ENCODE measurements around the gene SLC5A11.
"Not testable (repeated sequence)": the region's sequence is repeated elsewhere in the genome, so short reads cannot be mapped to it uniquely, and the experiment has no call there.

Gene SLC5A11

GRCh38 chr16:24851700-24852099, 5.9 kb downstream of the SLC5A11 start:
- no peak overlapping the region for H3K27ac ChIP-seq
- no peaks in the 10 kb centered on the region for H3K9me3 ChIP-seq (ENCODE audit: severe bottlenecking)
- no peak for DNase-seq
- H3K4me3 ChIP-seq (ENCODE audit: low read depth, low read length) = no peak overlapping the region
- TF ChIP-seq, protein P1, sequence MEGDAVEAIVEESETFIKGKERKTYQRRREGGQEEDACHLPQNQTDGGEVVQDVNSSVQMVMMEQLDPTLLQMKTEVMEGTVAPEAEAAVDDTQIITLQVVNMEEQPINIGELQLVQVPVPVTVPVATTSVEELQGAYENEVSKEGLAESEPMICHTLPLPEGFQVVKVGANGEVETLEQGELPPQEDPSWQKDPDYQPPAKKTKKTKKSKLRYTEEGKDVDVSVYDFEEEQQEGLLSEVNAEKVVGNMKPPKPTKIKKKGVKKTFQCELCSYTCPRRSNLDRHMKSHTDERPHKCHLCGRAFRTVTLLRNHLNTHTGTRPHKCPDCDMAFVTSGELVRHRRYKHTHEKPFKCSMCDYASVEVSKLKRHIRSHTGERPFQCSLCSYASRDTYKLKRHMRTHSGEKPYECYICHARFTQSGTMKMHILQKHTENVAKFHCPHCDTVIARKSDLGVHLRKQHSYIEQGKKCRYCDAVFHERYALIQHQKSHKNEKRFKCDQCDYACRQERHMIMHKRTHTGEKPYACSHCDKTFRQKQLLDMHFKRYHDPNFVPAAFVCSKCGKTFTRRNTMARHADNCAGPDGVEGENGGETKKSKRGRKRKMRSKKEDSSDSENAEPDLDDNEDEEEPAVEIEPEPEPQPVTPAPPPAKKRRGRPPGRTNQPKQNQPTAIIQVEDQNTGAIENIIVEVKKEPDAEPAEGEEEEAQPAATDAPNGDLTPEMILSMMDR (IDR thresholded peaks at IDR 0.05; ENCODE audit: low read depth, low read length) = no peak
- no peaks in the 10 kb centered on the region for H3K36me3 ChIP-seq
- H3K27me3 ChIP-seq (ENCODE audit: insufficient read depth, low read depth, severe bottlenecking) = no peaks in the 10 kb centered on the region

DNA sequence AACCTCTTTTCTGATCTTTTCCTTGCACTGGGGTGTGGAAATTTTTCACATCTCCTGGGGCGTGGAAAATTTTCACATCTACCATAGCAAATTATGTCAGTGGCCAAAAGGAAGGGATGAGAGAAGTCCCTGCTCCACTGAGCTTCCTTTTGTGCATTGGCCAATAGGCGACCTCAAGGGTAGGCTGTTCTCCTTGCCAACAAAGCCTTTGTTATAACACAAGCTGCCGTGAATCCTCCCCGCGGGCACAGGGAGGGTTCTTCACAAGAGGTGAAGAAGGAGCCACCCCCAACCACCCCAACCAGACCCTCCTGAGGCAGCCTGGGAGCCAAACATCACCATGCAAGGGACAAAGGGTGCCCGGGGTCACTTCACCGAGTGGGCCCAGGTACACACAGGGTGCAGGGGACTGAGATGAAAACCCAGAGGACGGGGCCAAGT, 6.5 kb downstream of the SLC5A11 start:
- TF ChIP-seq, protein P1 (IDR thresholded peaks at IDR 0.05; ENCODE audit: low read depth, low read length) = no peak
- H3K36me3 ChIP-seq = no peaks in the 10 kb centered on the region
- H3K27me3 ChIP-seq (ENCODE audit: insufficient read depth, low read depth, severe bottlenecking) = no peaks in the 10 kb centered on the region
- H3K4me3 ChIP-seq (ENCODE audit: low read depth, low read length) = no peak overlapping the region
- H3K27ac ChIP-seq = no peak overlapping the region
- no peaks in the 10 kb centered on the region for H3K9me3 ChIP-seq (ENCODE audit: severe bottlenecking)
- DNase-seq = no peak

DNA sequence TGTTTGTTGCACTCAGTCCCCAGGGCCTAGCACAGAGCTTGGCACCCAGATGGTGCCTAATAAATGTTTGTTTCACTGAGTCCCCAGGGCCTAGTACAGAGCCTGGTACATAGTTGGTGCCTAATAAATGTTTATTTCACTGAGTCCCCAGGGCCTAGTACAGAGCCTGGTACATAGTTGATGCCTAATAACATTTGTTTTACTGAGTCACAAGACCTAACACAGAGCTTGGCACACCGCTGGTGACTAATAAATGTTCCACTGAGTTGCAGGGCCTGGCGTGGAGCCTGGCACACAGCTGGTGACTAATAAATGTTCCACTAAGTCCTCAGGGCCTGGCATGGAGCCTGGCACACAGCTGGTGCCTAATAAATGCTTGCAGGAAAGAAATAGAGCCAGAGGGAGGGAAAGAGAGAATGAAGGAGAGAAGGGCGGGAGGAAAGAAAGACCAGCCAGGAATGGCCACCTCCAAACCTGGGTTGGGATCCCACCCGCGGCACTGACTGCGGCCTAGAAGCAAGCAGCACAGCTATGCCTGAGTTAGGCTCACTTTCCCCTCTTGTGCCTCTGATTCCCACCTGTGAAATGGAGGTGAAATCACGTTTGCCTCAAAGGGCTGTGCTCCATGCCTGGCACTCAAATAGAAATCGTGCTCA, 7.5 kb downstream of the SLC5A11 start:
- Histone ChIP-seq H3K4me3 (ENCODE audit: low read depth, low read length) (no peak overlapping the region), H3K9me3 (ENCODE audit: severe bottlenecking) (no peaks in the 10 kb centered on the region), H3K27me3 (ENCODE audit: insufficient read depth, low read depth, severe bottlenecking) (no peaks in the 10 kb centered on the region), H3K27ac (no peak overlapping the region), H3K36me3 (no peaks in the 10 kb centered on the region)
- TF ChIP-seq, protein P1 (IDR thresholded peaks at IDR 0.05; ENCODE audit: low read depth, low read length) = no peak
- DNase-seq = no peak

DNA sequence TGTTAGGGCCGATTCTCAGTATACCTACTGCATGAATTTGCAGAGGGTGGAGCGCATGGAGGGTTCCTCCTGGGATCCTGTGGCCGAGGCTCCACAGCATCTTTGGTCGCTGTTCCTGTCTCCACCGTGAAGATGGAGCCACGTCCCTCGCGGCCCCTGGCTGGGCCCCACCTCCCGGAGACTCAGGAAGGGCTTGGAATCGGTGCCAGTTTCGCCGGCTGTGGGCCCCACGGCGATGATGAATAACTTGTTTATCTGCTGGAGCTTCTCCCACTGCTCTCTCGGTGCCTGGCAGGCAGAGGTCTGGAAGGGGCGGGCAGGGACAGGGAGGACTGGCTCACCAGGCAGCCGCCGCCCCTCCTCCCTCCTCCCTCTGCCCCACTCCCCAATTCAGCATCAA, 8.1 kb downstream of the SLC5A11 start:
- no peak overlapping the region for H3K27ac ChIP-seq
- no peaks in the 10 kb centered on the region for H3K27me3 ChIP-seq (ENCODE audit: insufficient read depth, low read depth, severe bottlenecking)
- H3K9me3 ChIP-seq (ENCODE audit: severe bottlenecking) = no peaks in the 10 kb centered on the region
- TF ChIP-seq, protein P1 (IDR thresholded peaks at IDR 0.05; ENCODE audit: low read depth, low read length) = no peak
- no peak for DNase-seq
- H3K36me3 ChIP-seq = no peaks in the 10 kb centered on the region
- H3K4me3 ChIP-seq (ENCODE audit: low read depth, low read length) = no peak overlapping the region

DNA sequence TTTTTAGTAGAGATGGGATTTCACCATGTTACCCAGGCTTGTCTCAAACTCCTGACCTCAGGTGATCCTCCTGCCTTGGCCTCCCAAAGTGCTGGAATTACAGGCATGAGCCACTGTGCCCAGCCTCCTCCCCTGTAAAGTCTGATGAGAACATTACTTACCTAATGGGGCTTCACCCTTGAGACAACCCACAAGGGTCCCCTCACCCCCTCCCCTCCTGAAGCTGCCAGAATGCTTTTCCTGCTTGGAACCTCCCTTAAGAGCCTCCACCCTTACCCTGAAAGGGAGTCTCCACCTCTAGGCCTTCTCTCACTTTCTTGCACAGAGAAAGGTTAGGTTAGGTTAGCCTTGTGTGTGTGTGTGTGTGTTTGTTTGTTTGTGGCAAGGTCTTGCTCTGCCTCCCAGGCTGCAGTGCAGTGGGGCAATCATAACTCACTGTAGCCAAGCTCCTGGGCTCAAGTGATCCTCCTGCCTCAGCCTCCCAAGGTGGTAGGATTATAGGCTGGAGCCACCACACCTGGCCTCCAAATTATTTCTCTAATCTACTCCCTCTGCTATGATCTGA, 8.9 kb downstream of the SLC5A11 start:
- Histone ChIP-seq H3K9me3 (ENCODE audit: severe bottlenecking) (no peaks in the 10 kb centered on the region), H3K27me3 (ENCODE audit: insufficient read depth, low read depth, severe bottlenecking) (no peaks in the 10 kb centered on the region), H3K4me3 (ENCODE audit: low read depth, low read length) (no peak overlapping the region), H3K36me3 (no peaks in the 10 kb centered on the region), H3K27ac (no peak overlapping the region)
- TF ChIP-seq, protein P1 (IDR thresholded peaks at IDR 0.05; ENCODE audit: low read depth, low read length) = no peak
- no peak for DNase-seq

DNA sequence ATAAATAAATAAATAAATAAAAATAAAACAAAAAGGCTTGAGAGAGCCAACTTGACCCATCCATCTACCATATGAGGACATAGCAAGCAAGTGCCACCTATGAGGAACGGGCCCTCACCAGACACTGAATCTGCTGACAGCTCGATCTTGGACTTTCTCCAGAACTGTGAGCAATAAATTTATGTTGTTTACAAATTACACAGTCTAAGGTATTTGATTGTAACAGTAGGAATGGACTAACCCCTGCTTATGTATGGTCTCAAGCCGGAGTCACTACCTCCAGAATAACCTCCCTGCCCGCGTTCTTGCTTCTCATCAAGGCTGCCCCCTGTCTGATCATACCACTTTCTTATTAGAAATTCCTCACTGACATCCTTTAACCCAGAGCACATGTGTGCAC, 9.9 kb downstream of the SLC5A11 start:
- no peaks in the 10 kb centered on the region for H3K9me3 ChIP-seq (ENCODE audit: severe bottlenecking)
- TF ChIP-seq, protein P1 (IDR thresholded peaks at IDR 0.05; ENCODE audit: low read depth, low read length) = no peak
- H3K27me3 ChIP-seq (ENCODE audit: insufficient read depth, low read depth, severe bottlenecking) = no peaks in the 10 kb centered on the region
- no peaks in the 10 kb centered on the region for H3K36me3 ChIP-seq
- no peak for DNase-seq
- no peak overlapping the region for H3K27ac ChIP-seq
- H3K4me3 ChIP-seq (ENCODE audit: low read depth, low read length) = no peak overlapping the region

GRCh38 chr16:24856871-24857270, 11.1 kb downstream of the SLC5A11 start:
- H3K9me3 ChIP-seq (ENCODE audit: severe bottlenecking); H3K36me3 ChIP-seq; DNase-seq; H3K4me3 ChIP-seq (ENCODE audit: low read depth, low read length); H3K27ac ChIP-seq; H3K27me3 ChIP-seq (ENCODE audit: insufficient read depth, low read depth, severe bottlenecking): not testable (repeated sequence)

Measured in WERI-Rb-1 (cell line).